SKM-1 (cell line): ENCODE measurements around the gene ABCD3.
A peak's percentile ranks its signal among the peaks of the same experiment; 100 is the strongest.
"Not testable (repeated sequence)": the region's sequence is repeated elsewhere in the genome, so short reads cannot be mapped to it uniquely, and the experiment has no call there.

Source experiments
- DNase-seq: peaks from one replicate; lab custom pipeline; 2025; ENCODE audit not compliant: unreplicated experiment; lab: John Stamatoyannopoulos, UW

Gene ABCD3

GRCh38 chr1:94417978-94418663 is at the start of gene ABCD3:
TSS of gene ABCD3 (plus strand) at chr1:94418389. CDS start at chr1:94418479, 90 bp downstream.
- peak; percentile 93 for DNase-seq

DNA sequence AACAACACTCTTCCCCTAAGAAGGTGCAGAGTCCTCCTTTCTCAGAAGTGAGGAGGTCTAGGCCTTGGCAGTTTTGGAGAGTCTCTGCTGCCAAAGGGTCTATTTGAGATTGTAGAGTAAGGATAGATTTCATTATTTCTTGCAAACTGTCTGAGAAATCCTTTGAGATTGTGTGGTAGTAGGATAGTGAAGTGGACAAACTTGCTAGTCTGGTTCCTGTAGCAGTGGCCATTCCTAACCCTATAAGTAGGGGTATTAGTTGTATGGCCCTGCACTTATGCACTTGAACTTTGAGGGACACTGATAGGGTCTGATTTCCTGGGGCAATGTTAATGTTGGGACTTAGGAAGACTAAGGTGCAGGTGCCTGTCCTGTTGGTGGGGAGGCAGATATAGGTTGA is 45.4 kb upstream of the ABCD3 start:
- not testable (repeated sequence) for DNase-seq

GRCh38 chr1:94373311-94373710 is 44.9 kb upstream of the ABCD3 start:
- DNase-seq = not testable (repeated sequence)

DNA sequence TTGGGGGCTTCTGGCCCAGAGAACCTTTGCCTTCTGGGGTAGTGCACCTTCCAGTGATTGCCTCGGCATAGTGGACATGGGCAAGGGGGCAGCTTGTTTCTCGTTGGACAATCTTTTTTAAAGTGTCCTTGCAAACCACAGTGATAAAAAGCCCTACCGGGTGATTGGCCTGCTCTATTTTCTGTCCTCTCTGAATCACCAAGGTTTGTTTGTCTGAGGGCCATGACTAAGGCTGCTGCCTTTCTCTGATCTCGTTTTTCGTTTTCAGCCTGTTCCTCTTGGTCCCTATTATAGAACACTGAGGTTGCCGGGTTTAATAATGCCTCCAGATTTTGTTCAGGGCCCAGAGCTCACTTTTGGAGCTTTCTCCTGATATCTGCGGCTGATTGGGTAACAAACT is 42.5 kb upstream of the ABCD3 start:
- not testable (repeated sequence) for DNase-seq

- not testable (repeated sequence) for DNase-seq
Measured at GRCh38 chr1:94378493-94378892, 39.7 kb upstream of the ABCD3 start.

DNA sequence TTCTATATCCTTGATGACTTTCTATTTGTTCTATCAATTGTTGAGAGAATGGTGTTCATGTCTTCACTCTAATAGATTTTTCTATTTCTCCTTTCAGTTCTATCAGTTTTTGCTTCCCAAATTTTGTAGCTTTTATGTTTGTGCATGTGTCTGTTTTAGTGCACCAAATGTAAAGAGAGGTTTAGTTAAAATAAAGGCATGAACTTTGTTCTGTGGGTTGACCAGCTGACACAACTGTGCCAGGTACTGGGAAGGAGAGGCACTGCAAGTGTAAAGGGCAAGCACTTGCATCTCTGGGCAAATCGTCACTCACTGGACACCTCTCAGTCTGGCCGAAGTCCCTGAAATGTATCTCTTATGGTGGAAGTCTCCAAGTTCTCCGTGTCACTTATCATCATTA is 38.6 kb upstream of the ABCD3 start:
- no peak for DNase-seq

- DNase-seq = peak; percentile 6
Measured at GRCh38 chr1:94382201-94382600, 36.0 kb upstream of the ABCD3 start.

DNA sequence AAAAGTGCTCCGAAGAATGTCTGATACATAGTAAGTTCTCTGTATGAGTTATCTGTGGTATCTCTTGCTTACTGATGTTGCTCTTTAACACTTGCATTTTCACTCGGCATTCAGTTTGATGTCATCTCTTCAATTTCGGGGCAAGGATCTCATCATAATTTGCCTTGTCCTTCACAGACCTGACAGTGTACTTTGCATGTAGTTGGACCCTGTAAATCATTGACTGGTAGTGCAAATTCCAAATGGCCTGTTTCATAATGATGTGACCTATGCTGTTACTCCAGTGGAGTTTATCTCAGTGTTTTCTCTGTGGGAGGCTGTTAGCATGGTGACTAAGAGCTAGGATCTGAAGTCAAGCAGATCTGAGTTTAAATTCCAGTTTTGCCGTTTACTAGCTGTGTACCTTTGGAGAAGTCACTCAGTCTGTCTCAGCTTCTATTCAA is 34.2 kb upstream of the ABCD3 start:
- DNase-seq = no peak

DNA sequence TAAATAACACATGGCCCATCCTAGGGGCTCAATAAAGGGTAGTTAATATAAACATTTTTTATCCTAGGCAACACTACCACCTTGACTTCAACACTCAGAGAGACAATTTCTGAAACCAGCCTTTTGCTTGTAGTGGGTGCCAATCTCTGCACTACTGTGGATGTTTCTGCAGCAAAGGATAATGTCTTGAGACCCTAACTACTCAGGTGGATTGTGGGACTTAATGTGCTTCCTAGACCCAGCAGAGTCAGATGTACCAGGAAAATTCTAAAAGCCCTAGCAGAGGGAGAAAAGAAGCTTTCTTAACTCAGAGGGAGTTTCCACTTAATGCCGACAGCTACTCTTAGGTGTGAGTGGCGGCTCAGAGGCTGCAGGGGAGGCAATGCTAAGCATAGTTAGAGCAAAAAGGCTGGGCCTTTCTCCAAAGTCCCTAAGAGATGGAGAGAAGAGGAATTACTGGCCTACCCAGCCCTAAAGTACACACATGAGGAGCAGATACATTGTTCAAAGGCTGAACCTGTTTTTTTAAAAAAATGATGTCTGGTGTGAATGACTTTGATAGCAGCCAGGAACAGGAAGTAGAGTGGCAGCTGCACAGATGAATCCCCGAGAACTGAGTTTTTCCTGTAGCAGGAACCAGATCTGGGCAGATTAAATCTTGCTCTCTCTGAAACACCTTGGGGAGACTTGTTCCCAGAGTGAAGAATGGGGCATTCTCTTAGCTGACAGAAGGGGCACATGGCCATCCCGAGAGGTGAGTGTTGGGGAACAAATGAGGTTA is 33.5 kb upstream of the ABCD3 start:
- no peak for DNase-seq

DNA sequence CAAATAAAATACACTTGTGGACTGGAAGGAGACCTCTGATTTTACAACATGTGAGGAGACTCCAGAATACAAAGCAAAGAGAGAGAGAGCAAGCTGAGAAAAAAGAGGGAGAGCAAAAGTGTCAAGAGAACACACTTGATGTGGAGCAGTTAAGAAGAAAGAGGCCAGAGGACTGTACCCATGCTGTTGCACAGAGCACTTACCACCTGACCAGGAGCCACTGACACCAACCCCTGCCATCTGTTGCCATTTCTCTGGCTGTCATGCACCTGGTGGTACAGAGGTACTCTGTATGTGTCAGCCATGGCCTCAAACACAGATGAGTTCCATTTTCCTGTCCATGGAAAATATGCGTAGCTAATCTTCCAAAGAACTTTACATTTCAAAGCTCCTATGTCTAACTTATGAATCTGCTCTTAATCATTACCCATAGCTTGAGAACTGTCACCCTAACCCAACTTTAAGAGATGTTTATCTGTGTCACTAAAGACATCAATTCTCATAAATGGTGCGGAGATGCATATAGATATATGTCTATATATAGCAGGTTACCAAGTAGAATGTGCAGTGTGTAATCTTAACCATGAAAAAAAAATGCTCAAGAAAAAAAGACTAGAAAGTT is 32.8 kb upstream of the ABCD3 start:
- no peak for DNase-seq

- no peak for DNase-seq
Measured at GRCh38 chr1:94389298-94389697, 28.9 kb upstream of the ABCD3 start.

DNA sequence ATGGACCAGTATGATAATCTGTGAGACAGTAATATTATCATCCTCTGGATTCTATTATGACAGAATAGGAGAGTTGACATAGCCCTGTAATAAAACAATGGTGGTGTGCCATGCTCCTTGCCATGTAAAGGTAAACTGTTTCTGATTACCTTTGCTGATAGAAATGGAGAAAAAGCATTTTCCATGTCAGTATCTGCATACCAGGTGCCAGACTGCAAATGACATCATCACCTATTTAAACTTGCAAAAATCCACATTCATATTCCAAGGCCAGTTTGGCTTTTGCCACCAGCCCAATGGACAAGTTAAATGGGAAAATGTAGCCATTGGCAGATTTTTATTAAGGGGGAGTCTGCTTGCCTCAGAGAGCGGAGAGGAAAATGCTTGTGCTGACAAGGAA is 23.9 kb upstream of the ABCD3 start:
- DNase-seq = no peak

GRCh38 chr1:94395231-94395630 is 23.0 kb upstream of the ABCD3 start:
- DNase-seq = no peak

GRCh38 chr1:94395748-94396309 is 22.4 kb upstream of the ABCD3 start:
- DNase-seq = no peak

- no peak for DNase-seq
Measured at GRCh38 chr1:94396356-94397010, 21.7 kb upstream of the ABCD3 start.

- DNase-seq = no peak
Measured at GRCh38 chr1:94398356-94398755, 19.8 kb upstream of the ABCD3 start.

- DNase-seq = no peak
Measured at GRCh38 chr1:94399453-94399852, 18.7 kb upstream of the ABCD3 start.

- DNase-seq = no peak
Measured at GRCh38 chr1:94401206-94401605, 17.0 kb upstream of the ABCD3 start.

DNA sequence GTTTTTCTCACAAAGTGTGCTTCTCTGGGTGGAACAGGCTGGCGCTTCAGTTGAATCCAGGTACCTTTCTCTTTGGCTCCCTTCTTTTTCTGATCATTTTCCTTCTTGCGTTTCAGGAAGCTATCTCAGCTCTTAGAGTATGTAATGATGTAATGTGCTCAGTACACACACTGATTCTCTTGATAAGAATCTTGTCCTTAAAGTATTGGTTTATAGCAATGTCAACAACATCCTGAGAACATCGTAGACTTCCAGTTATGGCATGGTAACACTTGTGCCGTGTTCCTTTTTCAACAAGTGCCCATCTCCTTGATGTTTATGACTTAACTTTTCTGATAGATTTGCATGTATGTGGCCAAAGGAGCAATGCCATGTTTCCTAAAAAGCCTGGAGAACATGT is 11.7 kb upstream of the ABCD3 start:
- no peak for DNase-seq

DNA sequence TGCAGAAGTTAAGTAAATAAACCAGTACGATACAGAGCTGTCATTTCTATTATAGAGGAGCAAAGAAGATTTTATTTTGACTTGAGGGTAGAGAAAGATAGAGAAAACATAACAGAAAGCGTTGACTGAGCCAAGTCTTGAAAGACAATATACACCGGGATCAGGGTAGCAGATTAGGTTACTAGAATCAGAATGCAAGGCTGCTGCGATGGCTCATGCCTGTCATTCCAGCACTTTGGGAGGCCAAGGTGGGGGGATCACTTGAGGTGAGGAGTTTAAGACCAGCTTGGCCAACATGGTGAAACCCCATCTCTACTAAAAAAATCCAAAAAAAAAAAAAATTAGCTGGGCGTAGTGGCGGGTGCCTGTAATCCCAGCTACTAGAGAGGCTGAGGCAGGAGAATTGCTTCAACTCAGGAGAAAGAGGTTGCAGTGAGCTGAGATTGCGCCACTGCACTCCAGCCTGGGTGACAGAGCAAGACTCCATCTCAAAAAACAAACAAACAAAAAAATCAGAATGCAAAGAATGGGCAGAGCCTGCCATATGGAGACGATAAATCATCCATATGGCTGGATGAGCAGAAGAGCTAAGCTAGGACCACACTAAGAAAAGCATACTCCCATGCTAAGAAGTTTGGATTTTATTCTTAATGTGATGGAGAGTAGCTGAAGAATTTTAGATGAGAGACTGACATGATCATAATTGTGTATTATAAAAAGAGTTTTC is 9.9 kb upstream of the ABCD3 start:
- no peak for DNase-seq

DNA sequence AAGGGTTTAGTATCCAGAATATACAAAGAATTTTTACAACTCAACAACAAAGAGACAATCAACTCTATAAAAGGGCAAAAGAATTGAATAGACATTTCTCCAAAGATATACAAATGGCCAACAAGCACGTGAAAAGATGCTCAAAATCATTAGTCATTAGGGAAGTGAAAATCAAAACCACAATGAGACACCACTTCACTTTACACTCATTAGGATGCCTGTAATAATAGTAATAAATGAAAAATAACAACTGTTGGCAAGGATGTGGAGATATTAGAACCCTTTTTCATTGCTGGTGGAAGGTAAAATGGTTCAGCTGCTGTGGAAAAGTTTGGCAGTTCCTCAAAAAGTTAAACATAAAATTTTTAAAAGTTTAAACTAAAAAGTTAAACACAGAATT is 7.0 kb upstream of the ABCD3 start:
- no peak for DNase-seq
